HepG2 (cell line): ENCODE data around the gene LRP10. TPM values are rescaled to one million over a fixed set of nuclear protein-coding genes. Genes with fewer than 3 reads are reported as not detected.
A peak's percentile ranks its signal among the peaks of the same experiment; 100 is the strongest.

Experiments
- ARID5B ChIP-seq: IDR thresholded peaks from 2 replicates; pipeline ENCODE4 v1.4.0; 2020; ENCODE audit warnings: mild to moderate bottlenecking, missing genetic modification reagents
- ATRX ChIP-seq: sonication (generic); formaldehyde crosslinking; IDR thresholded peaks from 2 replicates; pipeline ENCODE4 v1.4.0; 2020; ENCODE audit warnings: missing genetic modification reagents, borderline replicate concordance
- BCL6 ChIP-seq: IDR thresholded peaks from 2 replicates; pipeline ENCODE4 v1.6.1; 2016; ENCODE audit warnings: missing genetic modification reagents, missing compliant biosample characterization
- BRCA1 ChIP-seq: sonication (generic); formaldehyde crosslinking; IDR thresholded peaks from 2 replicates; pipeline ENCODE4 v1.4.0; 2020; ENCODE audit warnings: missing genetic modification reagents
- DRAP1 ChIP-seq: IDR thresholded peaks from 2 replicates; pipeline ENCODE4 v1.6.1; 2016; ENCODE audit warnings: missing genetic modification reagents, missing compliant biosample characterization
- FOXK1 ChIP-seq: sonication (generic); formaldehyde crosslinking; IDR thresholded peaks from 2 replicates; pipeline ENCODE4 v1.4.0; 2020; ENCODE audit warnings: low read depth, missing genetic modification reagents, borderline replicate concordance
- GPBP1L1 ChIP-seq: sonication (generic); formaldehyde crosslinking; IDR thresholded peaks from 2 replicates; pipeline ENCODE4 v1.5.0; 2020; ENCODE audit warnings: mild to moderate bottlenecking, missing genetic modification reagents
- HNF4A ChIP-seq: sonication (generic); formaldehyde crosslinking; IDR thresholded peaks from 2 replicates; pipeline ENCODE4 v1.4.0; 2020; ENCODE audit warnings: missing genetic modification reagents
- IRX3 ChIP-seq: sonication (generic); formaldehyde crosslinking; IDR thresholded peaks from 2 replicates; pipeline ENCODE4 v1.8.1; 2023; ENCODE audit warnings: mild to moderate bottlenecking, low read depth, missing genetic modification reagents, borderline replicate concordance
- MAFF ChIP-seq: IDR thresholded peaks from 2 replicates; pipeline ENCODE4 v1.6.1; 2011; ENCODE audit warnings: low read depth, low read length, improper control_type of control experiment
- NR2F6 ChIP-seq, 2 experiments: IDR thresholded peaks; 2 replicates each; pipeline ENCODE4 v1.6.1; 2016; ENCODE audit warnings: antibody characterized with exemption in 1 of 2, mild to moderate bottlenecking in 1 of 2
- SMAD1 ChIP-seq: sonication (generic); formaldehyde crosslinking; IDR thresholded peaks from 2 replicates; pipeline ENCODE4 v1.4.0; 2020; ENCODE audit warnings: missing genetic modification reagents, low read depth, mild to moderate bottlenecking, borderline replicate concordance
- STAG1 ChIP-seq: sonication (generic); formaldehyde crosslinking; IDR thresholded peaks from 2 replicates; pipeline ENCODE4 v1.4.0; 2020; ENCODE audit warnings: missing genetic modification reagents
- ZBTB20 ChIP-seq: sonication (generic); formaldehyde crosslinking; IDR thresholded peaks from 2 replicates; pipeline ENCODE4 v1.8.1; 2023; ENCODE audit warnings: missing genetic modification reagents, low read depth, mild to moderate bottlenecking, borderline replicate concordance
- ZNF17 ChIP-seq: sonication (generic); formaldehyde crosslinking; IDR thresholded peaks from 2 replicates; pipeline ENCODE4 v1.5.0; 2020; ENCODE audit warnings: mild to moderate bottlenecking, missing genetic modification reagents
- ZNF609 ChIP-seq: sonication (generic); formaldehyde crosslinking; IDR thresholded peaks from 2 replicates; pipeline ENCODE4 v1.4.0; 2020; ENCODE audit warnings: mild to moderate bottlenecking, missing genetic modification reagents, borderline replicate concordance
- ZNF775 ChIP-seq: sonication (generic); formaldehyde crosslinking; IDR thresholded peaks from 2 replicates; pipeline ENCODE4 v1.4.0; 2020; ENCODE audit warnings: missing genetic modification reagents, mild to moderate bottlenecking, moderate library complexity, borderline replicate concordance
- ZNF841 ChIP-seq: sonication (generic); formaldehyde crosslinking; IDR thresholded peaks from 2 replicates; pipeline ENCODE4 v1.8.1; 2023; ENCODE audit warnings: missing genetic modification reagents, borderline replicate concordance
- polyA plus RNA-seq, 8 experiments: library from polyadenylated mRNA; depleted of rRNA in 3 of 8; stranded (reverse) in 7 of 8; unstranded in 1 of 8; fragments of >200 nt; fragmentation: Illumina TruSeq in 4 of 8; extraction: Trizol in 4 of 8; gene quantifications; 2 replicates each; pipeline versions ENCODE4 v1.2.1 to v1.2.3, GENCODE V29; 2011 to 2016; ENCODE audit warnings: low read depth in 4 of 8, missing spikeins in 1 of 8, mixed read lengths in 1 of 8; ENCODE audit not compliant: insufficient read depth in 1 of 8
- total RNA-seq, 5 experiments: library from RNA; depleted of rRNA; stranded (reverse); fragments of >200 nt; fragmentation: Illumina TruSeq; extraction: Trizol; gene quantifications; 2 replicates each; pipeline ENCODE4 v1.2.3, GENCODE V29; 2016; ENCODE audit warnings: low read depth in 1 of 5

LRP10 gene
- total and polyA plus RNA-seq, 2 of the 13 experiments (the other 11 are each of a cell fraction or from before 2014, with no cell fraction given), result 16.9 to 45.2 TPM

- TF ChIP-seq FOXK1 (CRISPR knock-in tag) (peak; percentile 79), GPBP1L1 (CRISPR knock-in tag) (no peak), SMAD1 (peak; percentile 67; the same call in 1 of the 2 replicates), ZNF609 (peak; percentile 71; the same call in 1 of the 2 replicates), DRAP1 (CRISPR knock-in tag) (peak; percentile 71; the same call in 1 of the 2 replicates), ARID5B (no peak; the same call in none of the 2 replicates), ZNF17 (CRISPR knock-in tag) (no peak), ATRX (no peak), BRCA1 (CRISPR knock-in tag) (no peak), MAFF (no peak), IRX3 (CRISPR knock-in tag) (0 out of 2 replicates have a peak, but pooled peaks have one; percentile 27), BCL6 (CRISPR knock-in tag) (peak; percentile 46; the same call in 1 of the 2 replicates), ZNF775 (CRISPR knock-in tag) (peak; percentile 75; the same call in 1 of the 2 replicates), STAG1 (peak; percentile 9; the same call in 1 of the 2 replicates), ZBTB20 (CRISPR knock-in tag) (no peak; the same call in 1 of the 2 replicates), NR2F6 (IDR thresholded peaks at IDR 0.05) (peak; percentile 32; the same call in 1 of the 2 replicates), NR2F6 (CRISPR knock-in tag; IDR thresholded peaks at IDR 0.05) (no peak), HNF4A (no peak), ZNF841 (CRISPR knock-in tag) (no peak)
Observed at GRCh38 chr14:22829661-22830442, 41.7 kb upstream of the LRP10 start, which contains the start of gene MRPL52 (continued).
